ENCODE results near the gene LAIR1. TPM values are rescaled to one million over a fixed set of nuclear protein-coding genes. Genes with fewer than 3 reads are reported as not detected.

The LAIR1 gene
- total RNA-seq, 1 donor from 2014 or later, result not detected

DNA sequence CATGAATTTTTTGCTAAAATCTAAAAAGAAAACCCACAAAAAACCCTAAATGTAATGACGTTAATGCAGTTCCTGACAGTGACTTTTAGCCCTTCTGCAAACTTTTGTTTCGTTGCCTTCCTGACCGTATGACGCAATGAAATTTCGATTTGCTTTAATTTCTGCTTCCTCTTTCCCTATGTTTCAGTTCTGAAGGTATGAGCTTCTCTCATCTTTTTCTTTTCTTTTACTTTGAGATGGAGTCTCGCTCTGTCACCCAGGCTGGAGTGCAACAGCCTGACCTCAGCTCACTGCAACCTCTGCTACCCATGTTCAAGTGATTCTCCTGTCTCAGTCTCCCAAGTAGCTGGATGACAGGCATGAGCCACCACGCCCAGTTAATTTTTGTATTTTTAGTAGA lies 45.7 kb downstream of the LAIR1 start:
- Mint-ChIP-seq H3K9me3 (ENCODE audit: low read depth) (peaks cover 17% of the 10 kb centered on the region), H3K4me3 (ENCODE audit: low read depth) (no peak overlapping the region), H3K27ac (no peak overlapping the region), H3K36me3 (ENCODE audit: insufficient read depth) (no peaks in the 10 kb centered on the region), H3K4me1 (ENCODE audit: low read depth) (no peaks in the 10 kb centered on the region), H3K27me3 (peaks cover 19% of the 10 kb centered on the region)
- DNase-seq (ENCODE audit: low spot score, unreplicated experiment), result no peak
- TF ChIP-seq, protein P1, sequence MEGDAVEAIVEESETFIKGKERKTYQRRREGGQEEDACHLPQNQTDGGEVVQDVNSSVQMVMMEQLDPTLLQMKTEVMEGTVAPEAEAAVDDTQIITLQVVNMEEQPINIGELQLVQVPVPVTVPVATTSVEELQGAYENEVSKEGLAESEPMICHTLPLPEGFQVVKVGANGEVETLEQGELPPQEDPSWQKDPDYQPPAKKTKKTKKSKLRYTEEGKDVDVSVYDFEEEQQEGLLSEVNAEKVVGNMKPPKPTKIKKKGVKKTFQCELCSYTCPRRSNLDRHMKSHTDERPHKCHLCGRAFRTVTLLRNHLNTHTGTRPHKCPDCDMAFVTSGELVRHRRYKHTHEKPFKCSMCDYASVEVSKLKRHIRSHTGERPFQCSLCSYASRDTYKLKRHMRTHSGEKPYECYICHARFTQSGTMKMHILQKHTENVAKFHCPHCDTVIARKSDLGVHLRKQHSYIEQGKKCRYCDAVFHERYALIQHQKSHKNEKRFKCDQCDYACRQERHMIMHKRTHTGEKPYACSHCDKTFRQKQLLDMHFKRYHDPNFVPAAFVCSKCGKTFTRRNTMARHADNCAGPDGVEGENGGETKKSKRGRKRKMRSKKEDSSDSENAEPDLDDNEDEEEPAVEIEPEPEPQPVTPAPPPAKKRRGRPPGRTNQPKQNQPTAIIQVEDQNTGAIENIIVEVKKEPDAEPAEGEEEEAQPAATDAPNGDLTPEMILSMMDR (IDR thresholded peaks at IDR 0.05; ENCODE audit: unreplicated experiment), result no peak

DNA sequence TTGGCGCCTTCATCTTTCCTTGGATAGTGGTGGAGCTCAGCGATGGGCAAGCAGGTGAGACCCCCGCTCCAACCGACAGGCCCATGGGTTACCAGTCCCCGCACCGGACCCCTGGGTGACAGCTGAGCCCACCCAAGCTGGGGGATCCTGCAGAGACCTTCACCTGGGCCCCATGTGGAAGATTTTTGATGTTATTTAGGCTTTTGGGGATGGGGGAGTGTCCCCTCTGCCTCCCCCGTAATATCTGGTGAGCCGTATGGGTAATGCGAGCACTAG lies 46.8 kb downstream of the LAIR1 start:
- H3K27ac Mint-ChIP-seq, result no peak overlapping the region
- no peaks in the 10 kb centered on the region for H3K36me3 Mint-ChIP-seq (ENCODE audit: insufficient read depth)
- DNase-seq (ENCODE audit: low spot score, unreplicated experiment), result no peak
- H3K9me3 Mint-ChIP-seq (ENCODE audit: low read depth), result peaks cover 17% of the 10 kb centered on the region
- H3K4me3 Mint-ChIP-seq (ENCODE audit: low read depth), result no peak overlapping the region
- peaks cover 23% of the 10 kb centered on the region for H3K27me3 Mint-ChIP-seq
- TF ChIP-seq, protein P1 (IDR thresholded peaks at IDR 0.05; ENCODE audit: unreplicated experiment), result no peak
- H3K4me1 Mint-ChIP-seq (ENCODE audit: low read depth), result no peaks in the 10 kb centered on the region

GRCh38 chr19:54317108-54317964 lies 47.4 kb downstream of the LAIR1 start:
- Mint-ChIP-seq H3K4me3 (ENCODE audit: low read depth) (no peak overlapping the region), H3K36me3 (ENCODE audit: insufficient read depth) (no peaks in the 10 kb centered on the region), H3K9me3 (ENCODE audit: low read depth) (peaks cover 17% of the 10 kb centered on the region), H3K27me3 (peaks cover 23% of the 10 kb centered on the region), H3K27ac (no peak overlapping the region), H3K4me1 (ENCODE audit: low read depth) (no peaks in the 10 kb centered on the region)
- DNase-seq (ENCODE audit: low spot score, unreplicated experiment), result no peak
- TF ChIP-seq, protein P1 (IDR thresholded peaks at IDR 0.05; ENCODE audit: unreplicated experiment), result no peak

DNA sequence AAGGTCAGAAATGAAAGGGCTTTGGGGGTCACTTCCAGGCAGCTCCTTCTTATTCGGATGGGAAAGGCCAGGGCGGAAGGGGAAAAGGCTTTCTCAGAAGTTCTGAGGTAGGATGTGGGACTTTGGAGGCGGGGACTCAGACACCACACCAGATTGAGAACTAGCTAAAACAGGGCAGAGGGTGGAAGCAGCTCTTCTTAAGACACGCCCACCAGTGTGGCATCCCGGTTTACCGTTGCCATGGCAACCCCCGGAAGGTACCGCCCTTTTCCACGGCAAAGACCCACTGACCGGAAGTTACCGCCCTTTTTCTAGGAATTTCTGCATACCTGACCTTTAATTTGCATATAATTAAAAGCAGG lies 48.0 kb downstream of the LAIR1 start:
- peaks cover 23% of the 10 kb centered on the region for H3K27me3 Mint-ChIP-seq
- peaks cover 11% of the 10 kb centered on the region for H3K9me3 Mint-ChIP-seq (ENCODE audit: low read depth)
- no peak overlapping the region for H3K27ac Mint-ChIP-seq
- H3K4me3 Mint-ChIP-seq (ENCODE audit: low read depth), result no peak overlapping the region
- DNase-seq (ENCODE audit: low spot score, unreplicated experiment), result no peak
- H3K4me1 Mint-ChIP-seq (ENCODE audit: low read depth), result no peaks in the 10 kb centered on the region
- H3K36me3 Mint-ChIP-seq (ENCODE audit: insufficient read depth), result no peaks in the 10 kb centered on the region
- TF ChIP-seq, protein P1 (IDR thresholded peaks at IDR 0.05; ENCODE audit: unreplicated experiment), result no peak

- Mint-ChIP-seq H3K4me1 (ENCODE audit: low read depth) (no peaks in the 10 kb centered on the region), H3K36me3 (ENCODE audit: insufficient read depth) (no peaks in the 10 kb centered on the region), H3K27me3 (peaks cover 24% of the 10 kb centered on the region), H3K4me3 (ENCODE audit: low read depth) (no peak overlapping the region), H3K9me3 (ENCODE audit: low read depth) (peaks cover 3% of the 10 kb centered on the region), H3K27ac (no peak overlapping the region)
- DNase-seq (ENCODE audit: low spot score, unreplicated experiment), result no peak
- TF ChIP-seq, protein P1 (IDR thresholded peaks at IDR 0.05; ENCODE audit: unreplicated experiment), result no peak
These were observed 48.8 kb downstream of the LAIR1 start for GRCh38 chr19:54315956-54316355.

Data from progenitor cell of endocrine pancreas (in vitro differentiated cells).